ENCODE measurements around the gene SUV39H2. TPM values are rescaled to one million over a fixed set of nuclear protein-coding genes. Genes with fewer than 3 reads are reported as not detected.
A peak's percentile ranks its signal among the peaks of the same experiment; 100 is the strongest.

Gene SUV39H2
- total RNA-seq, 4 donors from 2014 or later, result 2.4 to 9.6 (median 4.3) TPM

- Histone ChIP-seq H3K9me3 (no peaks in the 10 kb centered on the region), H3K4me1 (peaks cover 17 to 22% (median 19%) of the 10 kb centered on the region in 4 donors), H3K36me3 (peaks cover 12 to 24% (median 19%) of the 10 kb centered on the region in 4 donors), H3K27me3 (no peaks in the 10 kb centered on the region), H3K4me3 (peak within 1 kb of the TSS; percentile 71 to 97 (median 84)), H3K27ac (replicated peaks in 1 of 4) (peak within 1 kb of the TSS; percentile 95 to 96 (median 96))
- 0% methylated on average over 23 of the region's 72 CpGs for WGBS
- no peak for TF ChIP-seq EP300 (IDR thresholded peaks at IDR 0.05)
- TF ChIP-seq, protein P1, sequence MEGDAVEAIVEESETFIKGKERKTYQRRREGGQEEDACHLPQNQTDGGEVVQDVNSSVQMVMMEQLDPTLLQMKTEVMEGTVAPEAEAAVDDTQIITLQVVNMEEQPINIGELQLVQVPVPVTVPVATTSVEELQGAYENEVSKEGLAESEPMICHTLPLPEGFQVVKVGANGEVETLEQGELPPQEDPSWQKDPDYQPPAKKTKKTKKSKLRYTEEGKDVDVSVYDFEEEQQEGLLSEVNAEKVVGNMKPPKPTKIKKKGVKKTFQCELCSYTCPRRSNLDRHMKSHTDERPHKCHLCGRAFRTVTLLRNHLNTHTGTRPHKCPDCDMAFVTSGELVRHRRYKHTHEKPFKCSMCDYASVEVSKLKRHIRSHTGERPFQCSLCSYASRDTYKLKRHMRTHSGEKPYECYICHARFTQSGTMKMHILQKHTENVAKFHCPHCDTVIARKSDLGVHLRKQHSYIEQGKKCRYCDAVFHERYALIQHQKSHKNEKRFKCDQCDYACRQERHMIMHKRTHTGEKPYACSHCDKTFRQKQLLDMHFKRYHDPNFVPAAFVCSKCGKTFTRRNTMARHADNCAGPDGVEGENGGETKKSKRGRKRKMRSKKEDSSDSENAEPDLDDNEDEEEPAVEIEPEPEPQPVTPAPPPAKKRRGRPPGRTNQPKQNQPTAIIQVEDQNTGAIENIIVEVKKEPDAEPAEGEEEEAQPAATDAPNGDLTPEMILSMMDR (IDR thresholded peaks at IDR 0.05), result peak in 1 of 3 experiments; percentile 9
- TF ChIP-seq POLR2AphosphoS5 (IDR thresholded peaks at IDR 0.05), result peak; percentile 91 to 99
- TF ChIP-seq POLR2A (IDR thresholded peaks at IDR 0.05; ENCODE audit: low read depth), result peak; percentile 66
- DNase-seq (ENCODE audit: extremely low spot score), result peak; percentile 99
- intact Hi-C loops (cut with DNase I), result loop anchor here (5.0 kb wide), 3 partner anchors 39 to 236 kb away; partner anchors contain the start of gene SUV39H2
Measured at GRCh38 chr10:14837757-14838581, 40.7 kb upstream of the SUV39H2 start, which contains the start of the genes CDNF, HSPA14 and MSANTD7. Gene CDNF (minus strand): TSS chr10:14838037. CDS start chr10:14837946, 91 bp downstream. Gene HSPA14 (plus strand): TSS chr10:14838306. CDS start chr10:14838403, 97 bp downstream. Gene MSANTD7 (plus strand): TSS chr10:14838306. CDS start chr10:14842285, 3,979 bp downstream.

DNA sequence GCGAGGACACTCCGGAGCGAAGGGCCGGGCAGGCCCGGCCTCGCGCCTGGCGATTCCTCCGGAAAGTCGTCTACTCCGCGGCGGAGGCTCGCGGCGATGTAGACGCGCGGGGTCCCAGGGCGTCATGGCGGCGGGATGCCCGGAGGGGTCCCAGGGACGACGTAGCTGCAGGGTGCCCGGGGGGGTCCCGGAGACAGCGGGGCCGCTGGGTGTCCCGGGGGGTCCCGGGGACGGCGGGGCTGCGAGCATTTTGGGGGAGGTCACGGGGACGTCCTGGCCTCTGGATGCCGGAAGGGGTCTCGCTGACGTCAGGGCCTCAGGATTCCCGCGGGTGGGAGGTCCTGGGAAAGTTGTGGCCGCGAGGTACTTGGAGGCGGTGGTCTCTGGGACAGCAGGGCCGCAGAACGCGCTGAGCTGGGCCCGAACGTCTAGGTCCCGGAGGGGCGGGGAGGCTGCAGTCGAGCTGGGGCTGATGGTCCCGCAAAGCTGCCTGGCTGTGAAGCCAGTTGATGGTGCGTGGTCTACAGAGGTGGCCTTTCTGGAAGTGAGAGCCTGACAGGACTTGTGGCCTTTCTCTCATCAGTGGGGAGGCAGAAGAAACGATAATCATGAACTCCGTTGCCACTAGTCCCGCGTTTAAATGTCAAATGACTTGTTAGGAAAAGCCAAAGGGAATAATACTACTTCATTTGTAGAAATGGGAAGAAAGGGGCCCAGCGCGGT lies 39.9 kb upstream of the SUV39H2 start:
- Histone ChIP-seq H3K36me3 (peaks cover 19 to 32% (median 27%) of the 10 kb centered on the region in 4 donors), H3K27ac (replicated peaks in 1 of 4) (peak overlapping the region; percentile 95 to 96 (median 96)), H3K9me3 (no peaks in the 10 kb centered on the region), H3K4me3 (peak overlapping the region; percentile 71 to 97 (median 84)), H3K4me1 (peaks cover 17 to 22% (median 19%) of the 10 kb centered on the region in 4 donors), H3K27me3 (no peaks in the 10 kb centered on the region)
- WGBS, result 0% methylated on average over 22 of the region's 60 CpGs
- intact Hi-C loops (cut with DNase I), result loop anchor here (5.0 kb wide), 3 partner anchors 39 to 236 kb away; partner anchors contain the start of gene SUV39H2
- no peak for TF ChIP-seq POLR2AphosphoS5 (IDR thresholded peaks at IDR 0.05)
- no peak for TF ChIP-seq EP300 (IDR thresholded peaks at IDR 0.05)
- TF ChIP-seq, protein P1 (IDR thresholded peaks at IDR 0.05), result no peak
- no peak for TF ChIP-seq POLR2A (IDR thresholded peaks at IDR 0.05; ENCODE audit: low read depth)
- DNase-seq (ENCODE audit: extremely low spot score), result peak; percentile 90

- no peaks in the 10 kb centered on the region for H3K9me3 ChIP-seq
- intact Hi-C loops (cut with DNase I), result loop anchor here (5.0 kb wide), 3 partner anchors 38 to 237 kb away; partner anchors contain the start of gene SUV39H2
- H3K27me3 ChIP-seq, result no peaks in the 10 kb centered on the region
- peak overlapping the region; percentile 71 to 97 (median 84) for H3K4me3 ChIP-seq
- peaks cover 19 to 37% (median 32%) of the 10 kb centered on the region in 4 donors for H3K36me3 ChIP-seq
- H3K27ac ChIP-seq (replicated peaks in 1 of 4), result peak overlapping the region; percentile 95 to 96 (median 96)
- H3K4me1 ChIP-seq, result peaks cover 17 to 22% (median 19%) of the 10 kb centered on the region in 4 donors
- TF ChIP-seq POLR2A (IDR thresholded peaks at IDR 0.05; ENCODE audit: low read depth), result no peak
- TF ChIP-seq EP300 (IDR thresholded peaks at IDR 0.05), result no peak
- TF ChIP-seq, protein P1 (IDR thresholded peaks at IDR 0.05), result no peak
- TF ChIP-seq POLR2AphosphoS5 (IDR thresholded peaks at IDR 0.05), result no peak
- WGBS, result 16% methylated on average over 14 of the region's 14 CpGs
- DNase-seq (ENCODE audit: extremely low spot score), result no peak
Measured at GRCh38 chr10:14839305-14839695, 39.4 kb upstream of the SUV39H2 start.

- WGBS, result 86% methylated on average over 2 of the region's 2 CpGs
- no peak overlapping the region for H3K27ac ChIP-seq (replicated peaks in 1 of 4)
- no peak for DNase-seq (ENCODE audit: extremely low spot score)
- H3K27me3 ChIP-seq, result no peaks in the 10 kb centered on the region
- H3K36me3 ChIP-seq, result peaks cover 19 to 46% (median 40%) of the 10 kb centered on the region in 4 donors
- peaks cover 17 to 22% (median 19%) of the 10 kb centered on the region in 4 donors for H3K4me1 ChIP-seq
- H3K4me3 ChIP-seq, result no peak overlapping the region
- intact Hi-C loops (cut with DNase I), result no loop called here
- H3K9me3 ChIP-seq, result no peaks in the 10 kb centered on the region
- TF ChIP-seq POLR2AphosphoS5 (IDR thresholded peaks at IDR 0.05), result no peak
Measured at GRCh38 chr10:14840178-14840577, 38.5 kb upstream of the SUV39H2 start.

Data from esophagus muscularis mucosa (tissue), 4 donors.